ENCODE data around the gene THSD4.

DNA sequence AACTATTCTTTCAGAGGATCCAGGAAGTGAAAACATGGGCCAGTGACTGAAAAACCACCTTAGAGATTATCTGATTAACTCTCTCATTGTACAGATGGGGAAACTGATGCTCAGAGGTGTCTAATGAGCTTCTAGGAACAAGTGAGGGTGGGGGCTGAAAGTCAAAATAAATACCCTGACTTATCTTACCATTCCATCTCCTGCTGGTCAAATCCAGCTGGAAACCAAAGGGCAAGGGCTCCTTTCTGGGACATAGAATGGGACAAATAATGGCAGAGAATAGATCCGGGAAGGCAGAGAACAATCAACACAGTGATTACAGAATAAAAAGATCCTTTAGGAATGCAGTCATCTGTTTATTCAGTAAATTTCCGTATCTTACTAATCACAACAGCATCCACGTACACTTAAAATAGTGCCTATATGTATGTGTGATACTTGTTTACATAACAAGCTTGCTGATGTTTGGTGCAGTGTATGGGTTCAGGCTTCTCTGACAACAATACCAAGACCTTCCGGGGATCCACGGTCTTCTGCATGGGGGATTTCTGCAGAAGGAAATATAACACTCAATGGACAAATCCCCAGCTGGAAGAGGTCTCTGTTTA is 173.2 kb downstream of the THSD4 start:
- TF ChIP-seq CTCF (IDR thresholded peaks at IDR 0.05): no peak
- no peak for TF ChIP-seq POLR2A (IDR thresholded peaks at IDR 0.05)

All from upper lobe of left lung (tissue), 4 donors.